Activated CD8-positive, alpha-beta T cell treated with anti-CD3 and anti-CD28 coated beads for 36 hours (primary cell): ENCODE data around the gene TMEM150B. TPM values are rescaled to one million over a fixed set of nuclear protein-coding genes. Genes with fewer than 3 reads are reported as not detected.

Experiments used
- ATAC-seq: fragments of 200-7000 bp; cut with Tn5 transposase; one replicate; pipeline ENCODE4 v1.10.0; 2021; ENCODE audit warnings: mild to moderate bottlenecking, moderate library complexity
- CTCF ChIA-PET: fragments of 350-600 bp; sonication (Branson Sonifier 250); formaldehyde crosslinking; loops from one replicate; lab custom pipeline; 2021; ENCODE audit warnings: antibody characterized with exemption; lab: Charles Lee
- POLR2A ChIA-PET: fragments of 350-600 bp; sonication (Branson Sonifier 250); formaldehyde crosslinking; loops from one replicate; lab custom pipeline; 2021; ENCODE audit warnings: antibody characterized with exemption; lab: Charles Lee
- DNase-seq: peaks from one replicate; pipeline ENCODE4 v3.0.0-alpha.2; 2020
- H3K27ac Mint-ChIP-seq: one replicate; pipeline ENCODE4 v1.8.0; 2021; ENCODE audit warnings: mild to moderate bottlenecking, mixed read lengths
- H3K27me3 Mint-ChIP-seq: one replicate; pipeline ENCODE4 v1.8.0; 2021; ENCODE audit warnings: mixed read lengths
- H3K36me3 Mint-ChIP-seq: one replicate; pipeline ENCODE4 v1.8.0; 2021; ENCODE audit warnings: low read depth, mixed read lengths
- H3K4me1 Mint-ChIP-seq: one replicate; pipeline ENCODE4 v1.8.0; 2021; ENCODE audit warnings: low read depth, mixed read lengths
- H3K4me3 Mint-ChIP-seq: one replicate; pipeline ENCODE4 v1.8.0; 2021; ENCODE audit warnings: mild to moderate bottlenecking, moderate library complexity, mixed read lengths
- H3K9me3 Mint-ChIP-seq: one replicate; pipeline ENCODE4 v1.8.0; 2021; ENCODE audit warnings: mixed read lengths
- CTCF ChIP-seq: fragments of 200-600 bp; IDR thresholded peaks from one replicate; pipeline ENCODE4 v1.8.0; 2022; ENCODE audit warnings: antibody characterized with exemption, mild to moderate bottlenecking
- intact Hi-C: fragments of 100-400 bp; cut with micrococcal nuclease; formaldehyde crosslinking; loops from one replicate; pipeline ENCODE4 v1.10.0; 2022
- total RNA-seq, 2 experiments: library from RNA; stranded (reverse); gene quantifications; one replicate each; pipeline ENCODE4 v1.2.3, GENCODE V29; 2021

The TMEM150B gene
- total RNA-seq, 2 experiments from 2014 or later: not detected

GRCh38 chr19:55324662-55325061 is 479 bp downstream of the TMEM150B start:
- H3K27me3 Mint-ChIP-seq: peaks cover 8% of the 10 kb centered on the region
- no peak for TF ChIP-seq CTCF
- no peak overlapping the region for H3K4me3 Mint-ChIP-seq
- H3K27ac Mint-ChIP-seq: no peak overlapping the region
- no peaks in the 10 kb centered on the region for H3K4me1 Mint-ChIP-seq
- no peak for DNase-seq
- ATAC-seq: no peak
- H3K36me3 Mint-ChIP-seq: no peaks in the 10 kb centered on the region
- H3K9me3 Mint-ChIP-seq: no peaks in the 10 kb centered on the region
- intact Hi-C loops: no loop called here
- ChIA-PET POLR2A (no interaction called here), CTCF (interaction anchor here (1.5 kb wide), 2 partner anchors 23 to 60 kb away, joined by 3 to 9 read pairs; partner anchors contain the start of gene TMEM238)

DNA sequence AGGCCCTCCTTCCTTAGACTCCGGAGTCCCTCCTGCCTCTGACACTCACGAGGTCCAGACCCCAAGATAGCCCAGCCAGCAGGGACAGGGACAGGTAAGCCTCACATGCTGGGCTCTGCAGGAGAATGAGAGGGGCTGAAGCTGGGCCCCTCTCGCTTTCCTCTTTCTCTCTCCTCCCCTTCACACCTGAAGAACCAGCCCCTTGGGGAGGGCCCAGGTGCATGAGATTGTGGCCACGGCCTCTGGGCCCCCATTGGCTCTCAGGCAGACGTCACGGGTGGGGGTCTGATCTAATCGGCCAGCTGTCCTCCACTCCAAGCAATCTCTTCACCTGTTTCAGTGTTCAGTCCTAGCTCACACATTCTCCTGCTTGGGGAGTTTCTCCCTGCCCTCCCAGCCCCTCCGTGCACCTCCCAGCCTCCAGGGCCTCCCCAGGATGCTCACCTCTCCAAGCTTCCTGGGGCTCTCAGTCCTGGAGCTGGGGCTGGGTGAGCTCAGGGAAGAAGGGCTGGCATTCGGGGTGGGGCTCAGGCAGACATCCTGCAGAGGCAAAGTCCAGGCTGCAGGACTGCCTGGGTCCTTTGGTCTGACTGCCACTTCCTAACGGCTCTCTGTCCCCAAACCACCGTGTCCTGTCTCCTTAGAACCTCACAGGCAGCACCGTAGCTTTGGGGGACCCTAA is 2.8 kb downstream of the TMEM150B start:
- no peaks in the 10 kb centered on the region for H3K4me1 Mint-ChIP-seq
- H3K27me3 Mint-ChIP-seq: peaks cover 5% of the 10 kb centered on the region
- H3K27ac Mint-ChIP-seq: no peak overlapping the region
- no peaks in the 10 kb centered on the region for H3K9me3 Mint-ChIP-seq
- no peak for TF ChIP-seq CTCF
- no peaks in the 10 kb centered on the region for H3K36me3 Mint-ChIP-seq
- ChIA-PET CTCF (interaction anchor here (1.4 to 2.8 kb wide), 2 partner anchors 20 to 62 kb away, joined by 4 to 8 read pairs; partner anchors contain the start of gene TMEM238), POLR2A (interaction anchor here (1.4 kb wide), 1 partner anchor 85 kb away, joined by 4 read pairs; the partner anchor contains the start of gene UBE2S)
- intact Hi-C loops: no loop called here
- no peak for DNase-seq
- H3K4me3 Mint-ChIP-seq: no peak overlapping the region
- no peak for ATAC-seq

DNA sequence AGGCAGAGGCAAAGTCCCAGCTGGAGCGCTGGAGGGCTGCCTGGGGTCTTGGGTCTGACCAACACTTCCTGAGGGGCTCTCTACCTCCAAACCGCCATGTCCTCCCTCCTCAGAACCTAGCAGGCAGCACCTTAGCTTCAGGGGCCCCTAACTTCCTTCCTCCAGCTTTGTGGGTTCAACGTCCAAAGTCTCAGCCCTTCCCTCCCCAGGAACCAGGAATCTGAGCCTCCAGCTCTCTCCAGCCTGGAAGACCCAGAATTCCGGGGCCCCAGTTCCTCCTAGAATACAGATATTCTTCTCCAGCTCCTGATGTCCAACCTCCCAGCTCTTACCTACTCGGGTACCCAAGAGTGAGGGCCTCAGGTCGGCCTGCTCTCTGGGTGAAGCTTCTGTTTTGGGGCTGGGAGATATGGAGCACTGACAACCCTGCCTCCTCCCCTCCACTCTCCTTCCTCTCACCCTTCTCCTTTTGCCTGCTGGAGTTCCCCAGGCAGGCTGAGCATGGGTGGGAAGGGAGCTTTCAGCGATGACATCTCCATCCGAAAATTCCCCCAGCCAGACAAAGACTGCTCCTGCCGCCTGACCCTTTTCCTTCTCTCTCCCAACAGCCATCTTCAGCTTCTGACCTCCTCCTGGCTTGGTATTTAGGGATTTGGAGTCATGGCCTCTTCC is 3.5 kb downstream of the TMEM150B start:
- no peak for DNase-seq
- Mint-ChIP-seq H3K9me3 (no peaks in the 10 kb centered on the region), H3K4me3 (no peak overlapping the region), H3K36me3 (no peaks in the 10 kb centered on the region), H3K27me3 (peaks cover 5% of the 10 kb centered on the region), H3K4me1 (no peaks in the 10 kb centered on the region), H3K27ac (no peak overlapping the region)
- no peak for ATAC-seq
- CTCF ChIA-PET: interaction anchor here (1.4 to 2.8 kb wide), 2 partner anchors 20 to 63 kb away, joined by 4 to 8 read pairs; partner anchors contain the start of gene TMEM238
- intact Hi-C loops: no loop called here
- POLR2A ChIA-PET: interaction anchor here (1.4 kb wide), 1 partner anchor 85 kb away, joined by 4 read pairs; the partner anchor contains the start of gene UBE2S
- no peak for TF ChIP-seq CTCF

DNA sequence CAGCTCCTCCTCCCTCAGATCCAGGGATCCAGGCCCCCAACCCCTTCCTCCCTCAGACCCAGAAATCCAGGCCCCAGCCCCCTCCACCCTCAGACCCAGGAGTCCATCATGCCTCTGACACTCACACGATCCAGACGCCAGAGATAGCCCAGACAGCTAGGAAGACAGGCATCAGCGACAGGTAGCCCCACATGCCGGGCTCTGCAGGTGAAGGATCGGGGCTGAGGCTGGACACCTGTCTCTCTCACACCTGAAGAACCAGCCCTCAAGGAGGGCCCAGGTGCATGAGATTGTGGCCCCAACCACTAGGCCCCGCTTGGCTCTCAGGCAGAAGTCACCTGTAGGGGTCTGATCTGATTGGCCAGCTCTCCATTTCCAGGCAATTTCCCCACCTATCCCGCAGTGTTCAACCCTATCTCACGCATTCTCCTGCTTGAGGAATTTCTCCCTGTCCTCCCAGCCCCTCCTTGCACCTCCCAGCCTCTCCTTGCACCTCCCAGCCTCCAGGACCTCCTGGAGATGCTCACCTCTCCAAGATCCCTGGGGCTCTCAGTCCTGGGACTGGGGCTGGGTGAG is 4.2 kb downstream of the TMEM150B start:
- DNase-seq (no peak), ATAC-seq (no peak)
- H3K4me3 Mint-ChIP-seq: no peak overlapping the region
- no peaks in the 10 kb centered on the region for H3K4me1 Mint-ChIP-seq
- H3K36me3 Mint-ChIP-seq: no peaks in the 10 kb centered on the region
- ChIA-PET POLR2A (no interaction called here), CTCF (interaction anchor here (0.8 to 2.8 kb wide), 2 partner anchors 19 to 29 kb away, joined by 3 to 8 read pairs; no protein-coding TSS in a partner anchor)
- H3K27me3 Mint-ChIP-seq: peaks cover 5% of the 10 kb centered on the region
- no peak overlapping the region for H3K27ac Mint-ChIP-seq
- no peaks in the 10 kb centered on the region for H3K9me3 Mint-ChIP-seq
- intact Hi-C loops: no loop called here
- no peak for TF ChIP-seq CTCF
